ENCODE results near the gene SLCO2B1. TPM values are rescaled to one million over a fixed set of nuclear protein-coding genes. Genes with fewer than 3 reads are reported as not detected.

SLCO2B1 gene
- total RNA-seq, 1 donor from 2014 or later, result not detected

DNA sequence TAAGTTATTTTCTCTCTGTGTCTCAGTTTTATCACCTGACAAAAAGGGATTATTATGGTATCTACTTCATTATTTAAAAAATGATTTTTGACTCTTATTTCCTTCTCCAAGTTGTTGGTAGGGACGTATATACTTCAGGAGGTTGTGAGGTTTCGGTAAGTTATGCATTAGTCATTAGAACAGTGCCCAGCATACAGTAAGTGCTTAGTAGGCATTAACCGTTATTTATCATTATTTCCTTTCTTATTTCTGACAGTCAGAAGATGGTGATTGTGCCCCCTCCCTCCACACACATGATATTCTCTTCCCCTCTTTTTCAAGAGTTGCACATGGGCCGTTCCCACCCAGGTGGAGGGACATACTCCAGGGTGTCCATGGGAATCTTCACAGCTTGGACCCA, 36.1 kb downstream of the SLCO2B1 start:
- DNase-seq (ENCODE audit: low spot score in 2 of 2, unreplicated experiment in 2 of 2), result no peak
- TF ChIP-seq, protein P1, sequence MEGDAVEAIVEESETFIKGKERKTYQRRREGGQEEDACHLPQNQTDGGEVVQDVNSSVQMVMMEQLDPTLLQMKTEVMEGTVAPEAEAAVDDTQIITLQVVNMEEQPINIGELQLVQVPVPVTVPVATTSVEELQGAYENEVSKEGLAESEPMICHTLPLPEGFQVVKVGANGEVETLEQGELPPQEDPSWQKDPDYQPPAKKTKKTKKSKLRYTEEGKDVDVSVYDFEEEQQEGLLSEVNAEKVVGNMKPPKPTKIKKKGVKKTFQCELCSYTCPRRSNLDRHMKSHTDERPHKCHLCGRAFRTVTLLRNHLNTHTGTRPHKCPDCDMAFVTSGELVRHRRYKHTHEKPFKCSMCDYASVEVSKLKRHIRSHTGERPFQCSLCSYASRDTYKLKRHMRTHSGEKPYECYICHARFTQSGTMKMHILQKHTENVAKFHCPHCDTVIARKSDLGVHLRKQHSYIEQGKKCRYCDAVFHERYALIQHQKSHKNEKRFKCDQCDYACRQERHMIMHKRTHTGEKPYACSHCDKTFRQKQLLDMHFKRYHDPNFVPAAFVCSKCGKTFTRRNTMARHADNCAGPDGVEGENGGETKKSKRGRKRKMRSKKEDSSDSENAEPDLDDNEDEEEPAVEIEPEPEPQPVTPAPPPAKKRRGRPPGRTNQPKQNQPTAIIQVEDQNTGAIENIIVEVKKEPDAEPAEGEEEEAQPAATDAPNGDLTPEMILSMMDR (IDR thresholded peaks at IDR 0.05; ENCODE audit: unreplicated experiment), result no peak
- no peaks in the 10 kb centered on the region for H3K27me3 Mint-ChIP-seq (ENCODE audit: low read depth)
- H3K9me3 Mint-ChIP-seq, result no peaks in the 10 kb centered on the region
- no peaks in the 10 kb centered on the region for H3K36me3 Mint-ChIP-seq
- no peak overlapping the region for H3K4me3 Mint-ChIP-seq
- no peak overlapping the region for H3K27ac Mint-ChIP-seq
- H3K4me1 Mint-ChIP-seq, result peaks cover 2% of the 10 kb centered on the region

DNA sequence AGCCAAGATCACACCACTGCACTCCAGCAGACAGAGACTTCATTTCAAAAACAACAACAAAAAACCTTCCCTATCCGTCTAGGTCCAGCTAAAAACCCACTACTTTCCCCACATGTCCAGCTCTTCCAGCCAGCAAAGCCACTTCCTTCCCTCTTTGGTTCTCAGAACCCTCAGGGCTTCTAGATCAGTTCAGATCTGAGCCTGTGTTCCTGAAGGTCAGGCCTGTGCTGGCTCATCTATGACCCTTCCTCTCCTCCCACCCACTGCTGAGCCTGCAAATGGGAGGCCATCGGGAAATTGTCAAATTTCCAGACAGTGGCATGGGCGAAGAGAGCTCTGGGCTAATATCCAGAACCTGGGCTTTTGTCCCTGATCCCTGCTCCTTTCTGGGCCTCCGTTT, 37.8 kb downstream of the SLCO2B1 start:
- peaks cover 2% of the 10 kb centered on the region for H3K4me1 Mint-ChIP-seq
- no peak overlapping the region for H3K4me3 Mint-ChIP-seq
- no peaks in the 10 kb centered on the region for H3K36me3 Mint-ChIP-seq
- H3K27ac Mint-ChIP-seq, result no peak overlapping the region
- no peak for DNase-seq (ENCODE audit: low spot score in 2 of 2, unreplicated experiment in 2 of 2)
- TF ChIP-seq, protein P1 (IDR thresholded peaks at IDR 0.05; ENCODE audit: unreplicated experiment), result no peak
- peaks cover 4% of the 10 kb centered on the region for H3K27me3 Mint-ChIP-seq (ENCODE audit: low read depth)
- no peaks in the 10 kb centered on the region for H3K9me3 Mint-ChIP-seq

DNA sequence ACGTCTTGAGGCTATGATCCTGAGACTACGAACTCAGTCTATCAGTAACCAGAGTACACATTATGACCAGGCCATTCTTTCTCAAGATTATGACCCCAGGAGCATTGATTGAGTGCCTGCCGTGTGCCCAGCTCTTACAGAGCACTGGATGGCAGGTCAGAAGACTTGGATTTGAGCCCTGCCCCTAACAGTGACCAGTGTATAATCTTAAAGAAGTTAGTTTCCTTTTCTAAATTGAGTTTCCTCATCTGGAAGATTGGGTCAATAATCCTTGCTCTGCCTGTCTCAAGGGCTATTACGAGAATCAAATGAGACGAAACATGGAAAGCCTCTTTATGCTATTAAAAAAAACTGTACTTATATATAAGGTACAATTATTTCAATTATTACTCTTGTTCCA, 38.2 kb downstream of the SLCO2B1 start:
- H3K4me3 Mint-ChIP-seq, result no peak overlapping the region
- peaks cover 4% of the 10 kb centered on the region for H3K27me3 Mint-ChIP-seq (ENCODE audit: low read depth)
- no peaks in the 10 kb centered on the region for H3K9me3 Mint-ChIP-seq
- TF ChIP-seq, protein P1 (IDR thresholded peaks at IDR 0.05; ENCODE audit: unreplicated experiment), result no peak
- H3K27ac Mint-ChIP-seq, result no peak overlapping the region
- H3K36me3 Mint-ChIP-seq, result no peaks in the 10 kb centered on the region
- H3K4me1 Mint-ChIP-seq, result peaks cover 2% of the 10 kb centered on the region
- DNase-seq (ENCODE audit: low spot score in 2 of 2, unreplicated experiment in 2 of 2), result no peak

- TF ChIP-seq, protein P1 (IDR thresholded peaks at IDR 0.05; ENCODE audit: unreplicated experiment), result no peak
- H3K36me3 Mint-ChIP-seq, result no peaks in the 10 kb centered on the region
- no peaks in the 10 kb centered on the region for H3K9me3 Mint-ChIP-seq
- H3K4me1 Mint-ChIP-seq, result peaks cover 2% of the 10 kb centered on the region
- DNase-seq (ENCODE audit: low spot score in 2 of 2, unreplicated experiment in 2 of 2), result no peak
- H3K4me3 Mint-ChIP-seq, result no peak overlapping the region
- peaks cover 5% of the 10 kb centered on the region for H3K27me3 Mint-ChIP-seq (ENCODE audit: low read depth)
- H3K27ac Mint-ChIP-seq, result no peak overlapping the region
Observed at GRCh38 chr11:75189911-75190310, 39.0 kb downstream of the SLCO2B1 start.

GRCh38 chr11:75190652-75191329, 39.9 kb downstream of the SLCO2B1 start:
- no peak overlapping the region for H3K27ac Mint-ChIP-seq
- H3K9me3 Mint-ChIP-seq, result no peaks in the 10 kb centered on the region
- DNase-seq (ENCODE audit: low spot score in 2 of 2, unreplicated experiment in 2 of 2), result no peak
- H3K4me1 Mint-ChIP-seq, result peaks cover 2% of the 10 kb centered on the region
- no peaks in the 10 kb centered on the region for H3K36me3 Mint-ChIP-seq
- H3K27me3 Mint-ChIP-seq (ENCODE audit: low read depth), result peaks cover 5% of the 10 kb centered on the region
- H3K4me3 Mint-ChIP-seq, result no peak overlapping the region
- TF ChIP-seq, protein P1 (IDR thresholded peaks at IDR 0.05; ENCODE audit: unreplicated experiment), result no peak

Data from mesothelial cell of epicardium (in vitro differentiated cells).